GM12801 (cell line): ENCODE data around the gene KCNN3.

Source experiments
- TF ChIP-seq, protein P1 (sequence below): IDR thresholded peaks from one replicate; pipeline ENCODE4 v1.5.1; 2011; ENCODE audit warnings: control low read depth; ENCODE audit not compliant: insufficient read length; ENCODE audit errors: extremely low read depth

KCNN3 gene

GRCh38 chr1:154857441-154858215 is 12.5 kb downstream of the KCNN3 start:
- TF ChIP-seq, protein P1, sequence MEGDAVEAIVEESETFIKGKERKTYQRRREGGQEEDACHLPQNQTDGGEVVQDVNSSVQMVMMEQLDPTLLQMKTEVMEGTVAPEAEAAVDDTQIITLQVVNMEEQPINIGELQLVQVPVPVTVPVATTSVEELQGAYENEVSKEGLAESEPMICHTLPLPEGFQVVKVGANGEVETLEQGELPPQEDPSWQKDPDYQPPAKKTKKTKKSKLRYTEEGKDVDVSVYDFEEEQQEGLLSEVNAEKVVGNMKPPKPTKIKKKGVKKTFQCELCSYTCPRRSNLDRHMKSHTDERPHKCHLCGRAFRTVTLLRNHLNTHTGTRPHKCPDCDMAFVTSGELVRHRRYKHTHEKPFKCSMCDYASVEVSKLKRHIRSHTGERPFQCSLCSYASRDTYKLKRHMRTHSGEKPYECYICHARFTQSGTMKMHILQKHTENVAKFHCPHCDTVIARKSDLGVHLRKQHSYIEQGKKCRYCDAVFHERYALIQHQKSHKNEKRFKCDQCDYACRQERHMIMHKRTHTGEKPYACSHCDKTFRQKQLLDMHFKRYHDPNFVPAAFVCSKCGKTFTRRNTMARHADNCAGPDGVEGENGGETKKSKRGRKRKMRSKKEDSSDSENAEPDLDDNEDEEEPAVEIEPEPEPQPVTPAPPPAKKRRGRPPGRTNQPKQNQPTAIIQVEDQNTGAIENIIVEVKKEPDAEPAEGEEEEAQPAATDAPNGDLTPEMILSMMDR: no peak

GRCh38 chr1:154857022-154857421 is 13.1 kb downstream of the KCNN3 start:
- TF ChIP-seq, protein P1: no peak

DNA sequence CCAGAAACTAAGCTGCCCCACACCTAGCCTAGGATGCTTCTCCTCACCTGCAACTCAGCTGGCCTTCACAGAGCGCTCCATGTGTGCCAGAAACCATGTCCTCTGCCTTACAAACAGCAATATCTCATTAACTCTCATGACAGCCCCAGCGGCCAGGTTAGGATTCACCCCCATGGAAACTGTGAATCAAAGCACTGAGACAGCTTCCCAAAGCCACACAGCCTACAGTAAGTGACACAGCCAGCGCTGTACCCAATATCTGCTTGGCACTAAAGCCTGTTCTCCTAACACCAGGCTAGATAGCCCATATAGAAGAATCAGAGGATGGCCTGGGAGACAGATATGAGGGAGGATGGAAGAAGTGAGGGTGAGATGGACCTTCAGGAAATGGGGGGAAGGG is 13.5 kb downstream of the KCNN3 start:
- TF ChIP-seq, protein P1: no peak

DNA sequence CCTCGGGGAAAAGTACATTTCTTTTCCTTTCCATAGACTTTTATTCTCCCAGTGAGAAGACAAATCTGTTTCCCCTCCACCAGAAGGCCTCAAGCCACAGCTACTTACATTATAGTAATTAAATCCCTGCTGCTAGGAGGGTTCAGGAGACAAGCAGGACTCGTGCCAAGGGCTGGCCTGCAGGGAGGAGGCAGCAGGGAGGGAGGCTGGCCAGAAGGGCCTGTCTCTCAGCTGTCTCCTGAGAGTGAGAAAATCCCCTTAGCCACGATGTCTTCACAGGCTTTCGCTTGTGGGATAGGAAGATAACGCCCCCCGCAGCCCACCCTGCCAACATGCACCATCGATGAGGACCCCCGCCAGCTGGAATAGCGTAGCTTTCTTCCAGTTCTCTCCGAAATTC is 14.0 kb downstream of the KCNN3 start:
- TF ChIP-seq, protein P1: no peak

DNA sequence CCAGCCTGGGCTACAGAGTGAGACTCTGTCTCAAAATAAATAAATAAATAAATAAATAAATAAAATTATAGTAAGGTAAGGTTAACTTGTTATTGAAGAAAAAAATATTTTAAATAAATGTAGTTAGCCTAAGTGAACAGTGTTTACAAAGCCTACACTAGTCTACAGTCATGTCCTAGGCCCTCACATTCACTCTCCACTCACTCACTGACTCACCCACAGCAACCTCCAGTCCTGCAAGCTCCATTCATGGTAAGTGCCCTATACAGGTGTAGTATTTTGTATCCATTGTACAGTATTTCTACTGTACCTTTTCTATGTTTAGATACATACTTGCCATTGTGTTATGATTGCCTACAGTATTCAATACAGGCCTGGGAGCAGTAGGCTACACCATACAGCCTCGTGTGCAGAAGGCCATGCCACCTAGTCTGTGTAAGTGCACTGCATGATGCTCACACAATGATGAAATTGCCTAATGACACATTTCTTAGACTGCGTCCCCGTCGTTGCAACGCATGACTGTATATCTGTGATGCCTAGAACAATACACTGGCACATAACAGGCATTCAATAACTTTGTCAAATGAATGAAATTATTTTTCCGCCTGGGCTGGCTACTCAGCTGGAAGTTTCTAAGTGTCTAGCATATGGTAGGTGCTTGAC is 14.8 kb downstream of the KCNN3 start:
- TF ChIP-seq, protein P1: no peak

DNA sequence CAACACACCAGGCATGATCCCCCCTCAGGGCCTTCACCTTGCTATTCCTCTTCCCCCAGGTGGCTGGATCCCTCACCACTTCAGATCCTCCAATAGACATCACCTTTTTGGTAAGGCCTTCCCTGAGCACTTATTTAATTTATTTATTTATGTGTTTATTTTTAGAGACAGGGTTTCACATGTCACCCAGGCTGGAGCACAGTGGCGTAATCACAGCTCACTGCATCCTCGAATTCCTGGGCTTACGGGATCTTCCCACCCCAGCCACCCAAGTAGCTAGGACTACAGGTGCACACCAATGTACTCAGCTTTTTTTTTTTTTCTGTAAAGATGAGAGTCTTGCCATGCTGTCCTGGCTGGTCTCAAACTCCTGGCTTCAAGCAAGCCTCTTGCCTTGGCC is 17.2 kb downstream of the KCNN3 start:
- TF ChIP-seq, protein P1: no peak

GRCh38 chr1:154851392-154852177 is 18.5 kb downstream of the KCNN3 start:
- TF ChIP-seq, protein P1: no peak
